ENCODE measurements around the gene PRKCE. TPM values are rescaled to one million over a fixed set of nuclear protein-coding genes. Genes with fewer than 3 reads are reported as not detected.

The PRKCE gene
- total RNA-seq, 1 experiment from 2014 or later: 14.0 TPM

DNA sequence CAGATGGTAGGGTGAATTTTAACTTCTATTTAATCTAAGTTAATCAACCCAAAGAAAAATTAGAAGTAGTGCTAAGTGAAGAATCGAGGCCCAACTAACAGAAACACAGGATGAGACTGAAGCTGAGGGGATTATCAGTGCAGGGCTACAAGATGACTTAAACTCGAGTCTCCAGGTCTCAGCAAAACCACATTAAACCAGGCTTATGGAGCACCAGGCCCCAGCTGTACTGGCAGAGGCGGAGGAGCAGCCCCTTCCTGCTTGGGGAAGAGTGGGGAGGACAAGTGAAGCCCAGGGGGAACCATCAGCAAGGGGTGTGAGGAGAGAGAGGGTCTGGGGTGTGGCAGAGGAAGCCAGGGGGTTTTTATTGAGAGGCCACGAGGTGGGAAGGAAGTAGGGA, 509.8 kb downstream of the PRKCE start:
- no peak for TF ChIP-seq SIN3A (IDR thresholded peaks at IDR 0.05; ENCODE audit: borderline replicate concordance, insufficient read depth, low read depth, low read length)
- TF ChIP-seq POLR2AphosphoS5 (IDR thresholded peaks at IDR 0.05; ENCODE audit: low read depth, low read length): no peak
- TF ChIP-seq TCF7L2 (IDR thresholded peaks at IDR 0.05; ENCODE audit: low read depth, low read length): no peak
- TF ChIP-seq, protein P1, sequence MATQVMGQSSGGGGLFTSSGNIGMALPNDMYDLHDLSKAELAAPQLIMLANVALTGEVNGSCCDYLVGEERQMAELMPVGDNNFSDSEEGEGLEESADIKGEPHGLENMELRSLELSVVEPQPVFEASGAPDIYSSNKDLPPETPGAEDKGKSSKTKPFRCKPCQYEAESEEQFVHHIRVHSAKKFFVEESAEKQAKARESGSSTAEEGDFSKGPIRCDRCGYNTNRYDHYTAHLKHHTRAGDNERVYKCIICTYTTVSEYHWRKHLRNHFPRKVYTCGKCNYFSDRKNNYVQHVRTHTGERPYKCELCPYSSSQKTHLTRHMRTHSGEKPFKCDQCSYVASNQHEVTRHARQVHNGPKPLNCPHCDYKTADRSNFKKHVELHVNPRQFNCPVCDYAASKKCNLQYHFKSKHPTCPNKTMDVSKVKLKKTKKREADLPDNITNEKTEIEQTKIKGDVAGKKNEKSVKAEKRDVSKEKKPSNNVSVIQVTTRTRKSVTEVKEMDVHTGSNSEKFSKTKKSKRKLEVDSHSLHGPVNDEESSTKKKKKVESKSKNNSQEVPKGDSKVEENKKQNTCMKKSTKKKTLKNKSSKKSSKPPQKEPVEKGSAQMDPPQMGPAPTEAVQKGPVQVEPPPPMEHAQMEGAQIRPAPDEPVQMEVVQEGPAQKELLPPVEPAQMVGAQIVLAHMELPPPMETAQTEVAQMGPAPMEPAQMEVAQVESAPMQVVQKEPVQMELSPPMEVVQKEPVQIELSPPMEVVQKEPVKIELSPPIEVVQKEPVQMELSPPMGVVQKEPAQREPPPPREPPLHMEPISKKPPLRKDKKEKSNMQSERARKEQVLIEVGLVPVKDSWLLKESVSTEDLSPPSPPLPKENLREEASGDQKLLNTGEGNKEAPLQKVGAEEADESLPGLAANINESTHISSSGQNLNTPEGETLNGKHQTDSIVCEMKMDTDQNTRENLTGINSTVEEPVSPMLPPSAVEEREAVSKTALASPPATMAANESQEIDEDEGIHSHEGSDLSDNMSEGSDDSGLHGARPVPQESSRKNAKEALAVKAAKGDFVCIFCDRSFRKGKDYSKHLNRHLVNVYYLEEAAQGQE (IDR thresholded peaks at IDR 0.05; ENCODE audit: insufficient read depth in 1 of 2, low read depth in 2 of 2, low read length in 1 of 2): no peak
- no peak for TF ChIP-seq CTCF (IDR thresholded peaks at IDR 0.05)
- no peak for ATAC-seq
- ChIA-PET CTCF (no interaction called here), POLR2A (no interaction called here)
- no peaks in the 10 kb centered on the region for H3K36me3 ChIP-seq (ENCODE audit: control insufficient read depth, insufficient read depth, low read length)
- H3K4me1 ChIP-seq (ENCODE audit: control insufficient read depth, insufficient read depth, low read length): peaks cover 6% of the 10 kb centered on the region
- no TSS peak for BruUV-seq (replicated peaks)
- no peak overlapping the region for H3K27ac ChIP-seq (ENCODE audit: low read length)
- in situ Hi-C loops (cut with HindIII; ENCODE audit: low pct_unique_long_range_greater_than_20kb, low sequenced_read_pairs): no loop called here
- intact Hi-C loops (cut with micrococcal nuclease; ENCODE audit: unreplicated experiment): no loop called here
- no peaks in the 10 kb centered on the region for H3K9me3 ChIP-seq (ENCODE audit: control insufficient read depth, insufficient read depth, low read depth, low read length)
- H3K27me3 ChIP-seq (ENCODE audit: control insufficient read depth, insufficient read depth, low read length): no peaks in the 10 kb centered on the region
- H3K4me3 ChIP-seq (ENCODE audit: low read depth in 2 of 2, low read length in 2 of 2): no peak overlapping the region
- no peak for DNase-seq (ENCODE audit: low read depth, low spot score)

GRCh38 chr2:46161911-46162310, 510.4 kb downstream of the PRKCE start:
- TF ChIP-seq, protein P1 (IDR thresholded peaks at IDR 0.05; ENCODE audit: insufficient read depth in 1 of 2, low read depth in 2 of 2, low read length in 1 of 2): no peak
- TF ChIP-seq SIN3A (IDR thresholded peaks at IDR 0.05; ENCODE audit: borderline replicate concordance, insufficient read depth, low read depth, low read length) (no peak), POLR2AphosphoS5 (IDR thresholded peaks at IDR 0.05; ENCODE audit: low read depth, low read length) (no peak), TCF7L2 (IDR thresholded peaks at IDR 0.05; ENCODE audit: low read depth, low read length) (no peak), CTCF (IDR thresholded peaks at IDR 0.05) (no peak)
- Histone ChIP-seq H3K9me3 (ENCODE audit: control insufficient read depth, insufficient read depth, low read depth, low read length) (no peaks in the 10 kb centered on the region), H3K27ac (ENCODE audit: low read length) (no peak overlapping the region), H3K36me3 (ENCODE audit: control insufficient read depth, insufficient read depth, low read length) (no peaks in the 10 kb centered on the region), H3K27me3 (ENCODE audit: control insufficient read depth, insufficient read depth, low read length) (no peaks in the 10 kb centered on the region), H3K4me3 (ENCODE audit: low read depth in 2 of 2, low read length in 2 of 2) (no peak overlapping the region), H3K4me1 (ENCODE audit: control insufficient read depth, insufficient read depth, low read length) (peaks cover 6% of the 10 kb centered on the region)
- ATAC-seq (no peak), DNase-seq (ENCODE audit: low read depth, low spot score) (no peak)
- no TSS peak for BruUV-seq (replicated peaks)
- intact Hi-C loops (cut with micrococcal nuclease; ENCODE audit: unreplicated experiment): no loop called here
- in situ Hi-C loops (cut with HindIII; ENCODE audit: low pct_unique_long_range_greater_than_20kb, low sequenced_read_pairs): no loop called here
- POLR2A ChIA-PET: no interaction called here
- CTCF ChIA-PET: no interaction called here
